Ureter (tissue), 1 donor: ENCODE measurements around the gene MS4A18. TPM values are rescaled to one million over a fixed set of nuclear protein-coding genes. Genes with fewer than 3 reads are reported as not detected.
"Not testable (repeated sequence)": the region's sequence is repeated elsewhere in the genome, so short reads cannot be mapped to it uniquely, and the experiment has no call there.

Source experiments
- DNase-seq: peaks from one replicate; pipeline ENCODE4 v3.0.0-alpha.2; 2020; ENCODE audit warnings: low spot score
- total RNA-seq: library from RNA; stranded (reverse); gene quantifications from one replicate; pipeline ENCODE4 v1.2.4, GENCODE V29; 2023
- donor health status: DM: yes; HTN: yes; CAD: no.

The MS4A18 gene
- total RNA-seq, result not detected

DNA sequence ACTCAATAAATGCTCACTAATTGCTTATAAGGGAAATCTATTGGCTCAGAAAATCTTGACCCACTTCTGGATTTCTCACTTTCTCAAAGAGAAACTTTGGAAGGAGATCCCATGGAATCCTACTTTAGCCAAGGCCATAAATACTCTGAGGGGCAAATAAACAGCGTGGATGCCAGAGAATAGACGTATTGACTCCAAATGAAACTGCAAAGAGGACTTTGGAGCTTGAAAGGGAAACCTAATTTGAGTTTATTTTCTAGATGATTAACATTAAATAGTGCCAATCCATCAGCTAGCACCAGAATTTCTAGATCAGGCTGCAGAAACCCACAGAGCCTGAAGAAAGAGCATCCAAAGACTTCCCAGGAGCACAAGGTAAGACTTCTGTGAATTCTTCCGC lies at the start of gene MS4A18:
TSS of gene MS4A18 (plus strand) at position 301 of the 400 bp plus-strand sequence.
- no peak for DNase-seq

DNA sequence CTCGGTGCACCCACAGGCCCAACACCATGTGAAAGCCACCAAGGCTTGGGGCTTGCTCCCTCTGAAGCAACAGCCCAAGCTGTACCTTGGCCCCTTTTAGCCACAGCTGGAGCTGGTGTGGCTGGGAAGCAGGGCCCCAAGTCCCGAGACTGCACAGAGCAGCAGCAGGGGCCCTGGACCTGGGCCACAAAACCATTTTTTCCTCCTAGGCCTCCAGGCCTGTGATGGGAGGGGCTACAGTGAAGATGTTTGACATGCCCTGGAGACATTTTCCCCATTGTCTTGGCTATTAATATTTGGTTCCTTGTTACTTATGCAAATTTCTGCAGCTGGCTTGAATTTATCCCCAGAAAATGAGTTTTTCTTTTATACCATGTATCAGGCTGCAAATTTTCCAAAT lies 46.3 kb upstream of the MS4A18 start:
- not testable (repeated sequence) for DNase-seq

DNA sequence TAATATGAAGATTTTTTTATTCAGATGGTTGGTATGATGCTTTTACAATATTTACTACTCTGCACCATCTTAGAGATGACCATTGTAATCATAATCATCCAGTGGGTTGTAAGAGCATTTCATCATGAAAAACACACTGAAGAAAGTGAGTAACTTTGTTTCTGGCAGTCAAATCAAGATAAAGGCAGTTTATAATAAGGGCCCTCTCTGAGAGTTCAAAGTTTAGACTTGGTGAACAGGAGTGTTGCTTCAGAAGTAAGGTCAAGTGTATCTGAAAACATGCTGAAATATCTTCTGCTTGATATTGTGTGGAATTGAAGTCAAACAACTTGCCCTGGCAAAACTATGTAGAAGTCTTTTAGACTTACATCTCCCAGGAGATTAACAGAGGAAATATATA lies 44.6 kb upstream of the MS4A18 start:
- no peak for DNase-seq

DNA sequence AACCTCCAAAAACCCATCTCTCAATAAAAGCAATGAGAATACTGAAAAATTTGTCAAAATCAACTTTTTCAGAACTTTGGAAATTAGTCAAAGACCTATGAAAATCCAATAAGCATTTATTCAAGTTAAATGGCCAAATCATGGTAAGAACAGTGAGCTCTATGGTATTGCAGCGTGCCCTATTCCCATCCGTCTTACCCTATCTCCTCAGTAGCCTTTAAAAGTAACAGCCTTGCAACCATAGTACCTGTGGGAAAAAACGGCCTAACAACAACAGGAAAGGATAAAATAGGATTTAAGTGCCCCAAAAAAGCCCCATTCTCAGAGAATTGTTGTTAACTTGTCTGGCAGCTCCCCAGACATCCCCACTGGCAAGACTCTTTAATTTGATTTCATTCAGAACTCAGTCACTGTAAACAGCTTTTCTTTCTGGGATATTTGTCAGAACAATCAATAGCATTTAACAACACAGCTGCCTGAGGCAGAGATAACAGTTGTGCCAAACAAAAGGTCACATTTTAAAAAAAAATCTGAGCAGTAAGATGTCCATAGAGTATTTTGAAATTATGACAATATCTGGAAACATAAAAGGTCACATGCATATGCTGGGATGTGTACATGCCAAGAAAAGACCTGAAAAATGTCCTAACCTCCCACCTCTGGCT lies 43.9 kb upstream of the MS4A18 start:
- no peak for DNase-seq

DNA sequence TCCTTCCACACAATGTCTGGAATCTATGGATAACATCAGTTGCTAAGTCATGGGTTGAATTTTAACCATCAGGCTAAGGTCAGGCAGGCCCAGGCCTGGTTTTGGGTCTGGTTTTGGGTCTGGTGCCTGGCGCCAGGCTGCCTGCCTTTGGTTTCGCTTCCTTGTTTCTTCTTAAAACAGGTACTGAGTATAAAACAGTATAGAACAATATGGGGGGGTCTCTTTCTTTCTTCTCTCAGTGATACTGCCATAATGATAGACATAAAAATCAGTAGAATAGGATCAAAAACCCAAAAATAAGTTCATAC lies 40.0 kb upstream of the MS4A18 start:
- DNase-seq, result not testable (repeated sequence)

DNA sequence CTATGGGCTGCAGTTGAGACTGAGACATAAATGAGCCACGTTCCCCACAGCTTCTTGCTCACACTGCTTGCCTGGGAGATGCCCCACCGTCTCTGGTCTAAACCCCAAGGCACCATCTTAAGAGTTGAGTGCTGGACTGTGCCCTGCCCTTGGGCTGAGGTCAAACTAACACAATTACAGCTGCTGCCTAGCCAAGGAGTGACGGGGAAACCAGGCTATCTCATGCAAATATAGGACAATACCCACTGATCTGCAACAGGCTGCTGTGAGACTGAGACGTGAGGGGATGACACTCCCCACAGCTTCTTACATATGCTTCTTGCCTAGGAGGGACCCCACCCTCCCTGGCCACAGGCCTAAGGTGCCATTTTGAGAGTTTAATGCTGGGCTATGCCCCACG lies 32.9 kb upstream of the MS4A18 start:
- DNase-seq, result no peak

DNA sequence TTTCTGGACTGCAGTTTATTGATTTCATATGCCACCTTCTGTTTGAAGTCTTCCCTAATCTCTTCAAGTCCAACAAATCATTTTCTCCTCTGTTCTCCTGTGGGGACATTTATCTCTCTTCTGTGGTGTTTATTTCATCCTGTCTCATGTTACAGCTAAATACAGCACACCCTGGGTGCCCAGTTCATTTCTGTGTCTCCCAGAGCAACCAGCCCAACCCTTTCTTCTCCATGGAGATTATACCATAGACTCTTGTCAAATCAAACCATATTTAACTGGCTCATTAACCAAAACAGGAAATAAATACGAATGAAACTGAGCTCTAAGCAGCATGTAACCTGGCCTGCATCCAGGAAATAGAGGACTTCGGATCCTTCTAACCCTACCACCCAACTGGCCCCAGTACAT lies 25.2 kb upstream of the MS4A18 start, which contains the start of gene MS4A8:
TSS of gene MS4A8 (plus strand) at position 329 of the 408 bp plus-strand sequence. CDS start 1,249 bp downstream, outside the sequence.
- DNase-seq, result no peak

DNA sequence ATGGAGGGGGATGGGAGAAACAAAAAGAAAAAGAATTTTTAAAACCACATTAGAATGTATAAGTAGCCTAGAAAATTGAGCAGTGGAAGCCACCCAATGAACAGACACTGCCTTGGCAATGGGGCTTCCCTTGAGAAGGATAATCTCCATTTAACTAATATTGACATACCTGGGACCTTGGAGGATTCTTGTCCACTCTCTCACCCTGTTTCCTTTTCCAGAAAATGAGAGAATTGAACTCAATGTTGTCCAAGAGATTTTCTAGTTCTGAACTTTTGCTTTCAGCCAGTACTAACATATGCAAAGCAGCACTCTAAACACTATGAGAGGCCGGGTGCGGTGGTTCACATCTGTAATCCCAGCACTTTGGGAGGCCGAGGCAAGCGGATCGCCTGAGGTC lies 24.6 kb upstream of the MS4A18 start:
- no peak for DNase-seq

DNA sequence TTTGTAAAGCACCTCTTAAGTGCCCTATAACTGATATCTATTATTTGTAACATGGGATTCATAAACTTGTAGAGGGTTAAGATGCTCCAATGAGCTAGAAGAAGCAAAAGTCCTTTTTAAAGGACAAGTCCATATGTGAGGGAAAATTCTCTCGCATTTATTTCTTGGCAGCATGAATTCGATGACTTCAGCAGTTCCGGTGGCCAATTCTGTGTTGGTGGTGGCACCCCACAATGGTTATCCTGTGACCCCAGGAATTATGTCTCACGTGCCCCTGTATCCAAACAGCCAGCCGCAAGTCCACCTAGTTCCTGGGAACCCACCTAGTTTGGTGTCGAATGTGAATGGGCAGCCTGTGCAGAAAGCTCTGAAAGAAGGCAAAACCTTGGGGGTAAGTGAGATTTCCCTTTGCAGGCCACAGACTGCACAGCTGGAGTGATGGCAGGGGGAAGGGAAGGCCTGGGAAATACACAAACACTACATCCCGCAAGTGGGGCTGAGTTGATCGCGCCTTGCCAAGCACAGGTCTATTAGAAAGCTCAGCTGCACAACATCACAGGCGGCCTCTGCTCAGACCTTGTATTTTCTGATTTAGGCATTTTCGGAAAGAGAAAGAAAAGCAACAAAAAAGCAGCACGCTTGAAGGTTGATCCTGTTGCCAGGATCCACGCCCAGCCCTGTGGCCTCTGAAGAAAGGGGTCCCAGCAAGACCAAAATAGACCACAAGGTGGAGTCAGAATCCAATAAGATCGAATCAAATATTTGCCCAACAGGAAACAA lies 23.6 kb upstream of the MS4A18 start:
- no peak for DNase-seq

DNA sequence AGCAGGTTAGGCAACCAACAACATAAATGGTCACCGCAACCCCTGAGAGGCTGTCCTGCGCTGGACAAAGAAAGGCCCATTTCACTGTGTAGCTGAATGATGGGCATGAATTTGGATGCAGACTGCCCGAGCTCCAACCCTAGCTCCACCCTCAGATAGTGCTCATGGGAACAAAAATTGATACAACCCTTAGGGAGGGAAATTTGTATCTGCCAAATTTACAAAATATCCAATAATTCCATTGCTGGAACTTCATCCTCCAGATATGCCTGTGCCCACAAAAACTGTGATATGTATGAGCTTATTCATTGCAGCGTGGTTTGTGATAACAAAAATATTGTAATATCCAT lies 23.1 kb upstream of the MS4A18 start:
- DNase-seq, result no peak

DNA sequence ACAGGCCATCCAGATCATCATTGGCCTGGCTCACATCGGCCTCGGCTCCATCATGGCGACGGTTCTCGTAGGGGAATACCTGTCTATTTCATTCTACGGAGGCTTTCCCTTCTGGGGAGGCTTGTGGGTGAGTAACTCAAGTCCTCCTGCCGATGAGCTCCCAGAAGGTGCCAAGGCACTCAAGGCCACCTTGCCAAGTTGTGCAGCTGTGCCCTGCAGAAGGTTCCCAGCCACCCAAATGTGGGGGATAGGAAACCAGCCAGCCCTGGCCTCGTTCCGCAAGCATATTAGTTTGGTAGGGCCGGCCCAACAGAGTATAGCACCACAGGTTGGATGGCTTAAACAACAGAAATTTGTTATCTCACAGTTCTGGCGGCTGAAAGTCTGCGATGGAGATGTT lies 21.1 kb upstream of the MS4A18 start:
- DNase-seq, result no peak

DNA sequence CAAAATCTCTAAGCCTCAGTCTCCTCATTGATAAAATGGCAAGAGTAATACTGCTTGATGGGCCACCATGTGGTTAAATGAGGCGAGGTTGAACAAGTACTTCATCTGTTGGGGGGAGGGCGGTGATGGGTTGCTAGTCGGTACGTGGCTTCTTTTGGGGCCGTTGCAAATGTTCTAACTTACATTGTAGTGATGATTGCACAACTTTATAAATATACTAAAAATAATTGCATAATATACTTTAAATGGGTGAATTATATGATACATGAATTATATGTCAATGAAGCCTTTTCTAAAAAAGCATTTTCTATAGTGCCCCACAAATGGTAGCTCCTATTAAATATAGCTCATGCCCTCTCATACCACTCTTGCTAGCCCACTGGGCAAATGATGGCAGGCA lies 18.6 kb upstream of the MS4A18 start:
- no peak for DNase-seq

DNA sequence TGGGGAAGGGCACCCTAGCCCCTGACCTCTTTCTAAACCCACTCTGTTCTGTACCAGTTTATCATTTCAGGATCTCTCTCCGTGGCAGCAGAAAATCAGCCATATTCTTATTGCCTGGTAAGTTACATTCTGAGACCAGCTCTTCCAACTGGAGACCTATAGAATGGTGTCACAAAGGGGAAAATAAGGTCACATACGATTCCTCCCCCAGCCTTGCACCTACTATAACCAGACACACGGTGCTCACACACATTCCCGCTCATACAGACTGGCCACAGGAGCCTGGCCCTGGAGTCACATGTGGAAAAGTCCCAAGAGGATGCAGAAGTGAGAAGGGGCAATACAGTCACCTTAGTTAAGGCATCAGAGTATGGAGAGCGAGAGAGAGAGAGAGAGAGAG lies 17.6 kb upstream of the MS4A18 start:
- DNase-seq, result no peak

DNA sequence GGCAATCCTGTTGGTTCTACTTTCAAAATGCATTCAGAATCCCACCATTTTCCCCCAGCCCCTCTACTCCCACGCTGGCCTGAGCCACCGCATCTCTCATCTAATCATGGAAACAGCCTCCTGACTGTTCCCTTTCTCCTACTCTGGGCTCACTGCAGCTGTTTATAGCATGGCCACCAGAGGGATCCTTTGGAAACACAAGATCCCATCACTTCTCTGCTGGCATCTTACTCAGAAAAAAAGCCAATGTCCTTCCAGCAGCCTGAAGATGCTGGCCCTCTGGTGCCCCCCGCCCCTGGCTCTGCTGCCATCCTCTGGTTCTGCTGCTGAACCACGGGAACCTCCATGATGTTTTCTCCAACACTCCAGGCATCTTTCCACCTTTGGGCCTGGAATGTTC lies 14.0 kb upstream of the MS4A18 start:
- DNase-seq, result no peak

DNA sequence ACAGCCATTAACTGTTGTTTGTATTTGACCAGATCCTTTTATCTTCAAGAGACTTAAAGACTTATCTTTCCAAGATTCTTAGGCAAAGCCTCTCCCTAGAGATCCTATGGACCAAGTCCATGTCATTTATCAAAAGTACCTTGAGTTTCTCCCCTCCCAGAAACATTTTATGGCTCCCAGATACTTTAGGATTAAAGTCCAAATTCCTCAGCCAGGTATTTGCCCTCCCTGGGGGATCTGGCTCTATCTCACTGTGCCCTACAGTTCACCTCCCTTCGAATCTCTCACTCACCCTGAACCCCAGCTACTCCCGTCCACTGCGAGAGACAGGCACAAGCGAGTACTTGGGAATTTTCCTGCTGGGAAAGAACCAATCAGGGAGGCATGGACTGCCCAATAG lies 13.2 kb upstream of the MS4A18 start:
- DNase-seq, result no peak

DNA sequence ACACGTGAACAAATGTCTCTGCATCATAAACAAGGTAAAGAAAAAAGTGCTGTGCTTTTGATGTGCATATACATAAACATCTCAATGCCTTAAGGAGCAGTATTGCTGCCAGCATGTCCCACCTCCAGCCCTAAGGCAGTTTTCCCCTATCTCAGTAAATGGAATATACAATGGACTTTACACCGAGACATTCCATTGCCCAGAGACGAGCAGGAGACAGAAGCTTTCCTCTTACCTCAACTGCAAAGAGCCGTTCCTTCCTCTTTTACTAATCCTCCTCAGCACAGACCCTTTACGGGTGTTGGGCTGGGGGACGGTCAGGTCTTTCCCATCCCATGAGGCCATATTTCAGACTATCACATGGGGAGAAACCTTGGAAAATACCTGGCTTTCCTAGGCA lies 11.1 kb upstream of the MS4A18 start:
- not testable (repeated sequence) for DNase-seq

DNA sequence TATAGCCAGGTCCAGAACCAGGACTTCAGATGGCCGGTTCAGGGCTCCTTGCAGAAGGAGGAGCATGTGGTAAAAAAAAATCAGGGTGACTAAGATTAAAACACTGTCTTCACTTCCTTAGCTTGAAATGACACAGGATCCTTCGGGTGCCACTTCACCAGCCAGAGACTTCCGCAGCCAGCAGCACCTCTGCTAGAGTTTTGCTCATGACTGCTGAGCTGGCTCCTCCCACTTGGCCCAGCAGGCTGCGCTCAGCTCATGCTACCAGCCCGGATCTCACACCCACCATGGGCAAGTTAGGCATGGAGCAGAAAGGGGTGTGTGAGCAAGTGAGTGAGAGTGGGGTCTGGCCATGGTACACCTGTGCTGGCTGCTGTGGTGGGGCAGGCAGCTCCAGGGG lies 6.6 kb upstream of the MS4A18 start:
- no peak for DNase-seq

DNA sequence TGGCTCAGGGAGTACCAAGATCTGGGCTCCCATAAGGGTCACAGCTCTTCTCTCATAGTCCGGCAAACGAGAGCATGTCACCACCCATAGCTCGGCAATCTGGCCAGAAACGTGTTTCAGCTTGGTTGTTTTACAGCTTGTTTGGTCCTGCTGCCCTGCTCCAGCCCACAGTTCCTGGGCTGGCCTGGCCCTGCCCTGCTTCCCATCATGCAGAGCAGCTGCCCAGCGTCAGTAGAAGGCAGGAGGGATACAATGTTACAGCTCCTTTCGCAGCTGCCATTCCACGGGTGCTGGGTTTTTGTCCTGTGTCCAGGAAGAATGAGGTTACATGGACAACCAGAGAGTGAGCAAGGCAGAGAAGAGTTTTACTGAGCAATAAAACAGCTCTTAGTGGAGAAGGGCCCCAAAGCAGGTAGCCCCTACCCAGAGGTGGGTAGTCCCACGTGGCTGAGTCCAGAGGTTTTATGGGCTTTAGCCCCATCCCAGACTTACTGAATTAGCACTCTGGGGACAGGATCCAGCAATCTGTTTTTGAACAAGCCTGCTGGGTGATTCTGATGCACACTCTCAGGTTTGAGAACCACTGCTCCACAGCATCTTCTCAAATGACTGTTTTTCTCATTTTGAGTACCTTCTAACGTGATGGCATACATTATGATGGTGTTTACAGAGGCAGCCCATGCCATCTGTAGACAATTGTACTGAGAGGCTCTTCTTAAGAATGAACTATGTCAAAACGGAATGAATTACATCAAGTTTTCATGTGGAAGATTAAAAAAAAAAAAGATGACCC lies 5.8 kb upstream of the MS4A18 start:
- DNase-seq, result no peak

DNA sequence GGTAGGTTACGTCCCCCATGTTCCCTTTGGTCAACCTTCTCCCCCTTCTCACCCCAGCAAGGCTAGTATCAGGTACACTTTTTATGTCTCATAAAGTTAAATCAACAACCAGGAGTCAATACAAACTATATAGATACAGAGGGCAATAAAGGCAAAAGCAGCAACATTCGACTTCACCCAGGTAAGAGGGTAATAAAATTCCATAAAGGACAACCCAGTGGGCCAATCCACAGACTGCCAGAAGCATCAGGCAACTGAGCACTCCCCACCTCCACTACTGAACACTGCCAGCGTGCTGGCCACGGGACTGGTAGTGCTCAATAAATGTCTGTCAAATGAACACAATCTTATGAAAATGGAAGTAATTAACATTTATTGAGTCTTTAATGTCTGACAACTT lies 5.1 kb upstream of the MS4A18 start:
- DNase-seq, result no peak

DNA sequence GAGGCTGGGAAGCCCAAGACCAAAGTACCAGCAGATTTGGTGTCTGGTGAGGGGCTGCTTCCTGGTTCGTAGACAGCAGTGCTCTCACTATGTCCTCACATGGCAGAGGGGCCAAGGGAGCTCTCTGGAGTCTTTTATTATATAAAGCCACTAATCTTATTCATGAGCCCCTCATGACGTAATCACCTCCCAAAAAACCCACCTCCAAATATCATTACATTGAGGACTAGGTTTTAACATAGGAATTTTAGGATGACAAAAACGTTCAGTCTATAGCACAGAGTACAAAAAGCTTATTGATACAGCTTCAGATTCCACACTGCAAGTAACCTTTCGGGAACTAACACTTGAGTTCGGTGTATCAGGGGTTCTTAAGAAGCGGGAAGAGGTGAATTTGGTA lies 4.1 kb upstream of the MS4A18 start:
- no peak for DNase-seq

DNA sequence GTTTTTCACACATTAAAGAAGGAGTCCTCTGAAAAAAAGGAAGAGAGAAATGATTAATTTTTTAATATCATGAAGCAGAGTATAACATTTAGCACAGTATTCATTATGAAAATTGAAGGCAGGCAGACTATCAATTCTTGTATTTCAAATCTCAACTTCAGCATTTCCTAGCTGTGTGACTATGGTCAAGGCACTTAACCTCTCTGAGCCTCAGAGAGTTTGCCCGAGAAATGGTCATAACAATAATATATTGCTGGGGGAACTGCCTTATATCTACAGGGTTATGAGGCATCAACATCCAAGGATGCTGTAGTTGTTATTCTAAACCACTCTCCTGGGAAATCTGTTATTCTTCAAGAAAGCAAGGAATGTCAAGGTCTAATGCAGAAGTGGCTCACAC lies 1.1 kb downstream of the MS4A18 start:
- no peak for DNase-seq

DNA sequence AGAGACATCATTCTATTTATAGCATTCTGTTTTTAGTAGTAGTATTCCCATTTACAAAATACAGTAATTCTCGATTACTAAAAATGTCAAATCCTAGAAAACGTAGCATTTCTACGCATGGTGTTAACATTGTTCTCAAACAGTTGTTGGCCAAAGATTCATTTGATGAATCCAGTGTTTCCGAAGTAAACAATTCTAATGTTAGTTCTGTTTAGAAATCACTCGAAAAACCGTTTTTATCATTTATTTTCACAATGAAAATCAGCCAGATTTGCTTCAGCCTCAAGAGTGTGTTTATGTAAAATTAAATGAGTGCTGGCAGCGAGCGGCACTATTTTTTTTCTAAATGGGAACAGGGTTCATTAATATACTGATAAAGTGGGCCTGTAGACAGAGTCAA lies 7.1 kb downstream of the MS4A18 start:
- no peak for DNase-seq

DNA sequence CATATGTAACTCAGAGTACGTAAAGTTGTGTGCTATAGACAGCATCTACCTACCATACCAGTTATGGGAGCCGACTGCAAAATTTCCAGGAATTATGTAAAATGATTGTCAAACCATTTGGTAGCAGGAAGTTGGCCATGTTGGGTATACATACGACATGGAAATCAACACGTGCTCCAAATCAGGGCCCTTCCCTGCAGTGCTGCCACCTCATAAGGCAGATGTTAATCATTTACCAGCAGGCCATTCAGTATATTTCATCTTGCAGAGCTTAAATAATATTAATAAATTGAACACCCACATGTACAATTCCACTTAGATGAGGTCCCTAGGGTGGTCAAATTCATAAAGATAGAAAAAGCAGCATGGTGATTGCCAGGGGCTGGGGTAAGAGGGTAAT lies 9.8 kb downstream of the MS4A18 start:
- no peak for DNase-seq
